ENCODE measurements around the gene INHBE. TPM values are rescaled to one million over a fixed set of nuclear protein-coding genes. Genes with fewer than 3 reads are reported as not detected.

The INHBE gene
- total RNA-seq, 1 donor from 2014 or later = 1.0 TPM

DNA sequence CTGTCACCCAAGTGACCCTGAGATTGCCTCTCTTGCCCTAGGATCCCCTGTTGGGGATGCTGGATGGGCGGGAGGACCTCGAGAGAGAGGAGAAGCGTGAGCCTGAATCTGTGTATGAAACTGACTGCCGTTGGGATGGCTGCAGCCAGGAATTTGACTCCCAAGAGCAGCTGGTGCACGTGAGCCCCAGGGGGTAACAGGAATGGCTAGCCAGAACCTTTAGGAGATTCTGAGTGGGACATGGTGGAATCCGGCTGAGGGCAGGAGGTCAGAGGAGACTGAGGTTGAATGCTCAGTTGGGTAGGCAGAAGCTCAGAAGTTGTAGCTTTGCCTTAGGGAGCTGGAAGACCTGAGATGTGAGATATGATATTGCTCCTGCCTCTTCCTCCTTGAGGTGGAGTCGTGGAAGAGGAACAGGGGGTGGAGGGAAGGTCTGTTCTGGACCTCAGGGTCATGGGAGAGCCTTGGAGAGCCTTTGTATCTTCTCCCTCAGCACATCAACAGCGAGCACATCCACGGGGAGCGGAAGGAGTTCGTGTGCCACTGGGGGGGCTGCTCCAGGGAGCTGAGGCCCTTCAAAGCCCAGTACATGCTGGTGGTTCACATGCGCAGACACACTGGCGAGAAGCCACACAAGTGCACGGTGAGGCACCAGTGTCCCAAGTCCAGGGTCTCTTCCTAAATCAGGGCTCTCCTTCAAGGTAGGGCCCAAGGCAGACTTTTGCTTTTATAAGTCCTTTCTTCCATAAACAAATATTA is 10.8 kb downstream of the INHBE start:
- Histone ChIP-seq H3K36me3 (ENCODE audit: control insufficient read depth in 3 of 3, insufficient read depth in 3 of 3, low read length in 3 of 3) (no peaks in the 10 kb centered on the region), H3K4me1 (ENCODE audit: control insufficient read depth in 3 of 3, insufficient read depth in 3 of 3, low read length in 3 of 3) (peaks cover 12 to 14% (median 14%) of the 10 kb centered on the region in 3 donors), H3K9me3 (ENCODE audit: control insufficient read depth in 3 of 3, low read length in 3 of 3) (no peaks in the 10 kb centered on the region), H3K27me3 (ENCODE audit: control insufficient read depth in 3 of 3, insufficient read depth in 3 of 3, low read length in 3 of 3) (peaks cover 8 to 27% (median 22%) of the 10 kb centered on the region in 3 donors), H3K27ac (ENCODE audit: low read depth, low read length) (no peak overlapping the region), H3K4me3 (ENCODE audit: low read length in 3 of 3) (no peak overlapping the region), H3K9ac (ENCODE audit: low read depth in 1 of 3, low read length in 3 of 3) (no peak overlapping the region)

- Histone ChIP-seq H3K9ac (ENCODE audit: low read depth in 1 of 3, low read length in 3 of 3) (no peak overlapping the region), H3K9me3 (ENCODE audit: control insufficient read depth in 3 of 3, low read length in 3 of 3) (no peaks in the 10 kb centered on the region), H3K27me3 (ENCODE audit: control insufficient read depth in 3 of 3, insufficient read depth in 3 of 3, low read length in 3 of 3) (peaks cover 8 to 32% (median 26%) of the 10 kb centered on the region in 3 donors), H3K4me1 (ENCODE audit: control insufficient read depth in 3 of 3, insufficient read depth in 3 of 3, low read length in 3 of 3) (peaks cover 3 to 6% (median 6%) of the 10 kb centered on the region in 3 donors), H3K4me3 (ENCODE audit: low read length in 3 of 3) (no peak overlapping the region), H3K27ac (ENCODE audit: low read depth, low read length) (no peak overlapping the region), H3K36me3 (ENCODE audit: control insufficient read depth in 3 of 3, insufficient read depth in 3 of 3, low read length in 3 of 3) (no peaks in the 10 kb centered on the region)
Observed at GRCh38 chr12:57467212-57467874, 12.2 kb downstream of the INHBE start.

- Histone ChIP-seq H3K4me1 (ENCODE audit: control insufficient read depth in 3 of 3, insufficient read depth in 3 of 3, low read length in 3 of 3) (peaks cover 0 to under 1% (median under 1%) of the 10 kb centered on the region in 3 donors), H3K9ac (ENCODE audit: low read depth in 1 of 3, low read length in 3 of 3) (no peak overlapping the region), H3K27ac (ENCODE audit: low read depth, low read length) (no peak overlapping the region), H3K27me3 (ENCODE audit: control insufficient read depth in 3 of 3, insufficient read depth in 3 of 3, low read length in 3 of 3) (peaks cover 14 to 35% (median 30%) of the 10 kb centered on the region in 3 donors), H3K4me3 (ENCODE audit: low read length in 3 of 3) (no peak overlapping the region), H3K36me3 (ENCODE audit: control insufficient read depth in 3 of 3, insufficient read depth in 3 of 3, low read length in 3 of 3) (no peaks in the 10 kb centered on the region), H3K9me3 (ENCODE audit: control insufficient read depth in 3 of 3, low read length in 3 of 3) (no peaks in the 10 kb centered on the region)
Observed at GRCh38 chr12:57467915-57468314, 12.8 kb downstream of the INHBE start.

DNA sequence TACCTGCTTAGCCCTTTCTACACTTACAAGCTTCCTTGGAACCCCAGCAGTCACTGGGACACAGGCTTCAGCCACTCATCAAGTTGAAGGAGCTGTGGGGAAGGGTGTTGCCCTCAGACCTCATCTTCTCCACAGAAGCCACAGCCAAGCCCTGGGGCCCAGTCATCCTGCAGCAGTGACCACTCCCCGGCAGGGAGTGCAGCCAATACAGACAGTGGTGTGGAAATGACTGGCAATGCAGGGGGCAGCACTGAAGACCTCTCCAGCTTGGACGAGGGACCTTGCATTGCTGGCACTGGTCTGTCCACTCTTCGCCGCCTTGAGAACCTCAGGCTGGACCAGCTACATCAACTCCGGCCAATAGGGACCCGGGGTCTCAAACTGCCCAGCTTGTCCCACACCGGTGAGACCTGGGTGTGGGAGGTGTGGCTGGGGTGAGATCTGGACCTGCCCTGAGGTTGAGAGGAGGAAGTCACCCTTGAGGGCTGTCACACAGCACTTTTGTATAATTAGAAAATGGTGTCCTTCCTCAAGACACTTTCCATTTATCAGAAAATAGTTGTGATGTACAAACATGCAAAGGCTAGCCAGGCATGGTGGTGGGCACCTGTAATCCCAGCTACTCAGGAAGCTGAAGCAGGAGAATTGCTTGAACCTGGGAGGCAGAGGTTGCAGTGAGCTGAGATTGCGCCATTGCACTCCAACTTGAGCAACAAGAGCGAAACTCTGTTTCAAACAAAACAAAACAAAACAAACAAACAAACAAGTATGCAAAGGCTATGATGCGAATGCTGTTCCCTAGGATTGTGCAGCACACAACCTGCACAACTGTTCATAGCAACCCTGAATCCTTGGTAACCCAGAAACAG is 14.4 kb downstream of the INHBE start:
- peaks cover 26 to 45% (median 41%) of the 10 kb centered on the region in 3 donors for H3K27me3 ChIP-seq (ENCODE audit: control insufficient read depth in 3 of 3, insufficient read depth in 3 of 3, low read length in 3 of 3)
- H3K36me3 ChIP-seq (ENCODE audit: control insufficient read depth in 3 of 3, insufficient read depth in 3 of 3, low read length in 3 of 3) = no peaks in the 10 kb centered on the region
- H3K27ac ChIP-seq (ENCODE audit: low read depth, low read length) = no peak overlapping the region
- no peaks in the 10 kb centered on the region for H3K9me3 ChIP-seq (ENCODE audit: control insufficient read depth in 3 of 3, low read length in 3 of 3)
- H3K9ac ChIP-seq (ENCODE audit: low read depth in 1 of 3, low read length in 3 of 3) = no peak overlapping the region
- H3K4me1 ChIP-seq (ENCODE audit: control insufficient read depth in 3 of 3, insufficient read depth in 3 of 3, low read length in 3 of 3) = no peaks in the 10 kb centered on the region
- no peak overlapping the region for H3K4me3 ChIP-seq (ENCODE audit: low read length in 3 of 3)

DNA sequence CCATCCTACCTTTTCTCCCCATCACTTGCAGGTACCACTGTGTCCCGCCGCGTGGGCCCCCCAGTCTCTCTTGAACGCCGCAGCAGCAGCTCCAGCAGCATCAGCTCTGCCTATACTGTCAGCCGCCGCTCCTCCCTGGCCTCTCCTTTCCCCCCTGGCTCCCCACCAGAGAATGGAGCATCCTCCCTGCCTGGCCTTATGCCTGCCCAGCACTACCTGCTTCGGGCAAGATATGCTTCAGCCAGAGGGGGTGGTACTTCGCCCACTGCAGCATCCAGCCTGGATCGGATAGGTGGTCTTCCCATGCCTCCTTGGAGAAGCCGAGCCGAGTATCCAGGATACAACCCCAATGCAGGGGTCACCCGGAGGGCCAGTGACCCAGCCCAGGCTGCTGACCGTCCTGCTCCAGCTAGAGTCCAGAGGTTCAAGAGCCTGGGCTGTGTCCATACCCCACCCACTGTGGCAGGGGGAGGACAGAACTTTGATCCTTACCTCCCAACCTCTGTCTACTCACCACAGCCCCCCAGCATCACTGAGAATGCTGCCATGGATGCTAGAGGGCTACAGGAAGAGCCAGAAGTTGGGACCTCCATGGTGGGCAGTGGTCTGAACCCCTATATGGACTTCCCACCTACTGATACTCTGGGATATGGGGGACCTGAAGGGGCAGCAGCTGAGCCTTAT is 15.3 kb downstream of the INHBE start:
- Histone ChIP-seq H3K9me3 (ENCODE audit: control insufficient read depth in 3 of 3, low read length in 3 of 3) (no peaks in the 10 kb centered on the region), H3K4me3 (ENCODE audit: low read length in 3 of 3) (no peak overlapping the region), H3K4me1 (ENCODE audit: control insufficient read depth in 3 of 3, insufficient read depth in 3 of 3, low read length in 3 of 3) (peaks cover 4 to 7% (median 6%) of the 10 kb centered on the region in 3 donors), H3K9ac (ENCODE audit: low read depth in 1 of 3, low read length in 3 of 3) (no peak overlapping the region), H3K27ac (ENCODE audit: low read depth, low read length) (no peak overlapping the region), H3K27me3 (ENCODE audit: control insufficient read depth in 3 of 3, insufficient read depth in 3 of 3, low read length in 3 of 3) (peaks cover 35 to 50% (median 49%) of the 10 kb centered on the region in 3 donors), H3K36me3 (ENCODE audit: control insufficient read depth in 3 of 3, insufficient read depth in 3 of 3, low read length in 3 of 3) (no peaks in the 10 kb centered on the region)

GRCh38 chr12:57470970-57471656 is 16.0 kb downstream of the INHBE start:
- peaks cover 10 to 14% (median 10%) of the 10 kb centered on the region in 3 donors for H3K4me1 ChIP-seq (ENCODE audit: control insufficient read depth in 3 of 3, insufficient read depth in 3 of 3, low read length in 3 of 3)
- H3K9me3 ChIP-seq (ENCODE audit: control insufficient read depth in 3 of 3, low read length in 3 of 3) = no peaks in the 10 kb centered on the region
- no peak overlapping the region for H3K4me3 ChIP-seq (ENCODE audit: low read length in 3 of 3)
- H3K27ac ChIP-seq (ENCODE audit: low read depth, low read length) = no peak overlapping the region
- no peak overlapping the region for H3K9ac ChIP-seq (ENCODE audit: low read depth in 1 of 3, low read length in 3 of 3)
- H3K36me3 ChIP-seq (ENCODE audit: control insufficient read depth in 3 of 3, insufficient read depth in 3 of 3, low read length in 3 of 3) = no peaks in the 10 kb centered on the region
- H3K27me3 ChIP-seq (ENCODE audit: control insufficient read depth in 3 of 3, insufficient read depth in 3 of 3, low read length in 3 of 3) = peaks cover 42 to 56% (median 54%) of the 10 kb centered on the region in 3 donors

DNA sequence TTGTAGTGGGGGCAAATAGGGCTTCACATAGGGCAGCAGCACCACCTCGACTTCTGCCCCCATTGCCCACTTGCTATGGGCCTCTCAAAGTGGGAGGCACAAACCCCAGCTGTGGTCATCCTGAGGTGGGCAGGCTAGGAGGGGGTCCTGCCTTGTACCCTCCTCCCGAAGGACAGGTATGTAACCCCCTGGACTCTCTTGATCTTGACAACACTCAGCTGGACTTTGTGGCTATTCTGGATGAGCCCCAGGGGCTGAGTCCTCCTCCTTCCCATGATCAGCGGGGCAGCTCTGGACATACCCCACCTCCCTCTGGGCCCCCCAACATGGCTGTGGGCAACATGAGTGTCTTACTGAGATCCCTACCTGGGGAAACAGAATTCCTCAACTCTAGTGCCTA is 16.6 kb downstream of the INHBE start:
- H3K27ac ChIP-seq (ENCODE audit: low read depth, low read length) = no peak overlapping the region
- H3K9me3 ChIP-seq (ENCODE audit: control insufficient read depth in 3 of 3, low read length in 3 of 3) = no peaks in the 10 kb centered on the region
- no peak overlapping the region for H3K4me3 ChIP-seq (ENCODE audit: low read length in 3 of 3)
- peaks cover 10 to 16% (median 13%) of the 10 kb centered on the region in 3 donors for H3K4me1 ChIP-seq (ENCODE audit: control insufficient read depth in 3 of 3, insufficient read depth in 3 of 3, low read length in 3 of 3)
- H3K9ac ChIP-seq (ENCODE audit: low read depth in 1 of 3, low read length in 3 of 3) = no peak overlapping the region
- no peaks in the 10 kb centered on the region for H3K36me3 ChIP-seq (ENCODE audit: control insufficient read depth in 3 of 3, insufficient read depth in 3 of 3, low read length in 3 of 3)
- peaks cover 46 to 61% (median 59%) of the 10 kb centered on the region in 3 donors for H3K27me3 ChIP-seq (ENCODE audit: control insufficient read depth in 3 of 3, insufficient read depth in 3 of 3, low read length in 3 of 3)

DNA sequence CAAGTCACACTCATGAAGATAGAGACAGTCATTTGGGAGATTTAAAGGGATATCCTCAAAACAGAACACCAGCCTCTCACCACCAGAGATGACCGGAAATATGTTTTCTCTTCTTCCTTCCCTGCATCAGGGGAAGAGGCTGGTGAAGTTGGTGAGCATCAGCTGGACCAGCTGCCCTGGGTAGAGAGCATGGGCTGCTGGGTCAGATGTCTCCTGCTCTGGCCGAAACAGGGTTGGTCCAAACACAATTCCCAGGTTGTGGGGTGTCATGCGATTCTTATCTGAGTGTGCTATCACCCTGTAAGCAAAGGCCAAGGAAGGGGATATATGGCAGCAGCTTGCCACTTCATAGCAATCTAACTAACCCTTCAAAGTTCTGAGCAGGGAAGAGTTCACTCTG is 17.3 kb downstream of the INHBE start:
- H3K9me3 ChIP-seq (ENCODE audit: control insufficient read depth in 3 of 3, low read length in 3 of 3) = no peaks in the 10 kb centered on the region
- H3K4me1 ChIP-seq (ENCODE audit: control insufficient read depth in 3 of 3, insufficient read depth in 3 of 3, low read length in 3 of 3) = peaks cover 10 to 16% (median 13%) of the 10 kb centered on the region in 3 donors
- H3K27ac ChIP-seq (ENCODE audit: low read depth, low read length) = no peak overlapping the region
- H3K9ac ChIP-seq (ENCODE audit: low read depth in 1 of 3, low read length in 3 of 3) = no peak overlapping the region
- no peak overlapping the region for H3K4me3 ChIP-seq (ENCODE audit: low read length in 3 of 3)
- peaks cover 52 to 67% (median 65%) of the 10 kb centered on the region in 3 donors for H3K27me3 ChIP-seq (ENCODE audit: control insufficient read depth in 3 of 3, insufficient read depth in 3 of 3, low read length in 3 of 3)
- H3K36me3 ChIP-seq (ENCODE audit: control insufficient read depth in 3 of 3, insufficient read depth in 3 of 3, low read length in 3 of 3) = no peaks in the 10 kb centered on the region

- Histone ChIP-seq H3K27ac (ENCODE audit: low read depth, low read length) (no peak overlapping the region), H3K4me3 (ENCODE audit: low read length in 3 of 3) (no peak overlapping the region), H3K36me3 (ENCODE audit: control insufficient read depth in 3 of 3, insufficient read depth in 3 of 3, low read length in 3 of 3) (no peaks in the 10 kb centered on the region), H3K9ac (ENCODE audit: low read depth in 1 of 3, low read length in 3 of 3) (no peak overlapping the region), H3K27me3 (ENCODE audit: control insufficient read depth in 3 of 3, insufficient read depth in 3 of 3, low read length in 3 of 3) (peaks cover 50 to 71% (median 67%) of the 10 kb centered on the region in 3 donors), H3K4me1 (ENCODE audit: control insufficient read depth in 3 of 3, insufficient read depth in 3 of 3, low read length in 3 of 3) (peaks cover 10 to 16% (median 13%) of the 10 kb centered on the region in 3 donors), H3K9me3 (ENCODE audit: control insufficient read depth in 3 of 3, low read length in 3 of 3) (no peaks in the 10 kb centered on the region)
Observed at GRCh38 chr12:57473392-57473791, 18.3 kb downstream of the INHBE start.

Data from skeletal muscle tissue (tissue), 4 donors.